PC-3 (cell line): Measurements from ENCODE around the gene TMEM139. TPM values are rescaled to one million over a fixed set of nuclear protein-coding genes. Genes with fewer than 3 reads are reported as not detected.
A peak's percentile ranks its signal among the peaks of the same experiment; 100 is the strongest.

Experiments used
- ATAC-seq: fragments of 200-7000 bp; cut with Tn5 transposase; 2 replicates; pipeline ENCODE4 v1.9.1; 2020; ENCODE audit warnings: mild to moderate bottlenecking, moderate library complexity
- BruUV-seq: library from RNA; stranded (reverse); fragments of 400-500 nt; replicated peaks from 2 replicates; lab custom pipeline; 2021; lab: Mats Ljungman, UMichigan
- CTCF ChIA-PET: fragments of 300-600 bp; sonication (Branson Sonifier 250); formaldehyde crosslinking; loops from one replicate; lab custom pipeline; 2022; ENCODE audit warnings: antibody characterized with exemption; lab: Charles Lee
- POLR2A ChIA-PET: fragments of 300-600 bp; sonication (Branson Sonifier 250); formaldehyde crosslinking; loops from one replicate; lab custom pipeline; 2022; ENCODE audit warnings: antibody characterized with exemption; ENCODE audit not compliant: unreplicated experiment; lab: Charles Lee
- DNase-seq: peaks from one replicate; pipeline ENCODE4 v3.0.0-alpha.2; 2015
- H2AFZ ChIP-seq: fragments of 300-600 bp; sonication (generic); 2 replicates; pipeline ENCODE4 v1.6.0; 2016; ENCODE audit warnings: antibody characterized with exemption, low read length
- H3F3A ChIP-seq: fragments of 300-600 bp; sonication (generic); one replicate; pipeline ENCODE4 v1.6.0; 2017; ENCODE audit warnings: antibody characterized with exemption, low read length, control low read depth, mild to moderate bottlenecking; ENCODE audit not compliant: unreplicated experiment
- H3K27ac ChIP-seq: fragments of 300-600 bp; sonication (generic); 2 replicates; pipeline ENCODE4 v1.5.1; 2016; ENCODE audit warnings: mild to moderate bottlenecking, low read length
- H3K27me3 ChIP-seq: fragments of 300-600 bp; sonication (generic); 2 replicates; pipeline ENCODE4 v1.6.1; 2016; ENCODE audit warnings: low read length, mixed read lengths
- H3K36me3 ChIP-seq: fragments of 300-600 bp; sonication (generic); 2 replicates; pipeline ENCODE4 v1.6.1; 2016; ENCODE audit warnings: low read depth, mixed run types, low read length, mixed read lengths
- H3K4me1 ChIP-seq: fragments of 300-600 bp; sonication (generic); 2 replicates; pipeline ENCODE4 v1.5.1; 2016; ENCODE audit warnings: low read length; ENCODE audit not compliant: insufficient read depth
- H3K4me2 ChIP-seq: fragments of 300-600 bp; sonication (generic); 2 replicates; pipeline ENCODE4 v1.6.0; 2016; ENCODE audit warnings: low read length
- H3K4me3 ChIP-seq: fragments of 300-600 bp; sonication (generic); 2 replicates; pipeline ENCODE4 v1.5.1; 2016; ENCODE audit warnings: mild to moderate bottlenecking, low read length, mixed read lengths
- H3K79me2 ChIP-seq: fragments of 300-600 bp; sonication (generic); 2 replicates; pipeline ENCODE4 v1.6.1; 2017; ENCODE audit warnings: low read length, mixed read lengths
- H3K9ac ChIP-seq: fragments of 300-600 bp; sonication (generic); 2 replicates; pipeline ENCODE4 v1.6.0; 2016; ENCODE audit warnings: mild to moderate bottlenecking, low read length
- H3K9me2 ChIP-seq: fragments of 300-600 bp; sonication (generic); replicated peaks from 2 replicates; pipeline ENCODE4 v1.6.1; 2016; ENCODE audit warnings: mixed run types, low read length, mixed read lengths
- H3K9me3 ChIP-seq: fragments of 300-600 bp; sonication (generic); 2 replicates; pipeline ENCODE4 v1.6.1; 2016; ENCODE audit warnings: low read length, mixed read lengths
- H4K20me1 ChIP-seq: fragments of 300-600 bp; sonication (generic); 2 replicates; pipeline ENCODE4 v1.6.1; 2016; ENCODE audit warnings: low read length, mixed read lengths
- EZH2 ChIP-seq: fragments of 300-600 bp; sonication (generic); IDR thresholded peaks from one replicate; pipeline ENCODE4 v1.6.1; 2017; ENCODE audit warnings: antibody characterized with exemption, mild to moderate bottlenecking, low read length; ENCODE audit not compliant: unreplicated experiment
- EZH2phosphoT487 ChIP-seq: fragments of 300-600 bp; sonication (generic); IDR thresholded peaks from 2 replicates; pipeline ENCODE4 v1.6.1; 2018; ENCODE audit warnings: mild to moderate bottlenecking, antibody characterized with exemption, low read length, borderline replicate concordance
- intact Hi-C: fragments of 100-400 bp; cut with micrococcal nuclease; formaldehyde crosslinking; loops from 2 replicates; pipeline ENCODE4 v1.9.0; 2023
- total RNA-seq: library from RNA; depleted of rRNA; stranded (reverse); fragments of >200 nt; gene quantifications from 2 replicates; pipeline ENCODE4 v1.2.3, GENCODE V29; 2014
- TF ChIP-seq, protein P1 (sequence below): fragments of 300-600 bp; sonication (generic); conservative IDR thresholded peaks from 2 replicates; pipeline ENCODE4 v1.5.1; 2017; ENCODE audit warnings: antibody characterized with exemption, low read depth, mild to moderate bottlenecking, low read length

The TMEM139 gene
- total RNA-seq, 1 experiment from 2014 or later, result 5.2 TPM

DNA sequence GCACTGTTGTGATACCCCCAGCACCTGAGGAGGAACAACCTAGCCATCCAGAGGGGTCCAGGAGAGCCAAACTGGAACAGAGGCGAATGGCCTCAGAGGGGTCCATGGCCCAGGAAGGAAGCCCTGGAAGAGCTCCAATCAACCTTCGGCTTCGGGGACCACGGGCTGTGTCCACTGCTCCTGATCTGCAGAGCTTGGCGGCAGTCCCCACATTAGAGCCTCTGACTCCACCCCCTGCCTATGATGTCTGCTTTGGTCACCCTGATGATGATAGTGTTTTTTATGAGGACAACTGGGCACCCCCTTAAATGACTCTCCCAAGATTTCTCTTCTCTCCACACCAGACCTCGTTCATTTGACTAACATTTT, 1.7 kb downstream of the TMEM139 start:
- ChIA-PET POLR2A (no interaction called here), CTCF (no interaction called here)
- no peak for ATAC-seq
- Histone ChIP-seq H3K27ac (no peak overlapping the region), H4K20me1 (peaks cover 18% of the 10 kb centered on the region; the same call in 1 of the 2 replicates), H3F3A (no peaks in the 10 kb centered on the region), H3K4me3 (no peak overlapping the region), H3K4me2 (no peak overlapping the region), H3K79me2 (peaks cover 42% of the 10 kb centered on the region), H3K9ac (no peak overlapping the region), H3K9me3 (no peaks in the 10 kb centered on the region), H2AFZ (no peak overlapping the region), H3K27me3 (no peaks in the 10 kb centered on the region), H3K9me2 (no peaks in the 10 kb centered on the region), H3K4me1 (peaks cover 47% of the 10 kb centered on the region), H3K36me3 (peaks cover 13% of the 10 kb centered on the region; the same call in 1 of the 2 replicates)
- intact Hi-C loops, result no loop called here
- no TSS peak for BruUV-seq
- no peak for DNase-seq
- no peak for TF ChIP-seq EZH2phosphoT487
- TF ChIP-seq, protein P1, sequence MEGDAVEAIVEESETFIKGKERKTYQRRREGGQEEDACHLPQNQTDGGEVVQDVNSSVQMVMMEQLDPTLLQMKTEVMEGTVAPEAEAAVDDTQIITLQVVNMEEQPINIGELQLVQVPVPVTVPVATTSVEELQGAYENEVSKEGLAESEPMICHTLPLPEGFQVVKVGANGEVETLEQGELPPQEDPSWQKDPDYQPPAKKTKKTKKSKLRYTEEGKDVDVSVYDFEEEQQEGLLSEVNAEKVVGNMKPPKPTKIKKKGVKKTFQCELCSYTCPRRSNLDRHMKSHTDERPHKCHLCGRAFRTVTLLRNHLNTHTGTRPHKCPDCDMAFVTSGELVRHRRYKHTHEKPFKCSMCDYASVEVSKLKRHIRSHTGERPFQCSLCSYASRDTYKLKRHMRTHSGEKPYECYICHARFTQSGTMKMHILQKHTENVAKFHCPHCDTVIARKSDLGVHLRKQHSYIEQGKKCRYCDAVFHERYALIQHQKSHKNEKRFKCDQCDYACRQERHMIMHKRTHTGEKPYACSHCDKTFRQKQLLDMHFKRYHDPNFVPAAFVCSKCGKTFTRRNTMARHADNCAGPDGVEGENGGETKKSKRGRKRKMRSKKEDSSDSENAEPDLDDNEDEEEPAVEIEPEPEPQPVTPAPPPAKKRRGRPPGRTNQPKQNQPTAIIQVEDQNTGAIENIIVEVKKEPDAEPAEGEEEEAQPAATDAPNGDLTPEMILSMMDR, result no peak
- TF ChIP-seq EZH2, result no peak

DNA sequence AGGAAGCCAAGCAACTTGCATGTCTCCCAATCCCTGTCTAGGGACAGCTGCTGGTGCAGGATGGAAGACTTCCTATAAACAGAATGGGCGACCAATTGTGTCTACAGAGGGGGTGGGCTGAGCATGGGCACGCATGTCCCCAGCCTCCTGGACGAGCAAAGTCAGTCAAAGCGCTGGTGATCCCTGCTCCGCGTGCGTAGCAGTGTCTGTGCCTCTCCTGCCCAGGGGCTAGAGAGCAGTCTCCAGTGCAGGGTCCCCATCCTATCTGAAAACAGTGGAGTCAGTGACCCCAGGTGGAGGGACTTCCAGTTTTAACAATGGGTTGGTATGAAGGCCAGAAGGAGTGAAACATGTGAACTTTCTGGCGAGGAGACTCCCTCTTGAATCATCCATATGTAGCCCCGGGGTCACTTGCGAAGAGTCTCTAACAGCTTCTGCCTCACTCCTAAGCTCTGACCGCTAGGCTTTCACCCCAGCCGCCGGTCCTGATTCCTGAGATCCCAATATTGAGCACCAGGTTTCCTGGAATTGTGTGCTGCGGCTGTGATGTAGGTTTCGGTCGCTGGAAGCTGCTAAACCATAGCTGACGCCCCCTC, 2.7 kb downstream of the TMEM139 start:
- Histone ChIP-seq H3K79me2 (peaks cover 49% of the 10 kb centered on the region), H2AFZ (peak overlapping the region; percentile 79), H3K9me2 (no peaks in the 10 kb centered on the region), H3K27ac (peak overlapping the region; percentile 26; the same call in 1 of the 2 replicates), H3K36me3 (peaks cover 19% of the 10 kb centered on the region), H3K4me1 (peaks cover 47% of the 10 kb centered on the region), H3K4me3 (no peak overlapping the region; the same call in 1 of the 2 replicates), H4K20me1 (peaks cover 18% of the 10 kb centered on the region; the same call in 1 of the 2 replicates), H3F3A (no peaks in the 10 kb centered on the region), H3K9me3 (no peaks in the 10 kb centered on the region), H3K4me2 (peak overlapping the region; percentile 99; the same call in 1 of the 2 replicates), H3K9ac (peak overlapping the region; percentile 15; the same call in 1 of the 2 replicates), H3K27me3 (no peaks in the 10 kb centered on the region)
- TSS peak; percentile 14 for BruUV-seq
- TF ChIP-seq EZH2 (no peak), EZH2phosphoT487 (no peak)
- TF ChIP-seq, protein P1, result no peak
- intact Hi-C loops, result no loop called here
- POLR2A ChIA-PET, result interaction anchor here (1.0 kb wide), 1 partner anchor 8 kb away, joined by 6 read pairs; no protein-coding TSS in a partner anchor
- CTCF ChIA-PET, result interaction anchor here (0.9 kb wide), 2 partner anchors 12 to 72 kb away, joined by 3 to 5 read pairs; no protein-coding TSS in a partner anchor
- ATAC-seq (no peak), DNase-seq (no peak)
